Measurements from ENCODE around the gene MAP3K14. TPM values are rescaled to one million over a fixed set of nuclear protein-coding genes. Genes with fewer than 3 reads are reported as not detected.

MAP3K14 gene
- total RNA-seq, 1 experiment from 2014 or later = 10.0 TPM

GRCh38 chr17:45271603-45272002 is 45.2 kb downstream of the MAP3K14 start:
- H3K27me3 ChIP-seq (replicated peaks; ENCODE audit: control insufficient read depth, insufficient read depth, low read length) = no peaks in the 10 kb centered on the region
- H3K4me3 ChIP-seq (ENCODE audit: low read depth, low read length) = no peak overlapping the region
- Mint-ChIP-seq H3K4me3 (ENCODE audit: unreplicated experiment) (no peak overlapping the region), H3K4me1 (ENCODE audit: low read depth, unreplicated experiment) (no peaks in the 10 kb centered on the region), H3K9me3 (ENCODE audit: unreplicated experiment) (no peaks in the 10 kb centered on the region), H3K36me3 (ENCODE audit: insufficient read depth, unreplicated experiment) (peaks cover 41% of the 10 kb centered on the region), H3K27me3 (ENCODE audit: insufficient read depth, unreplicated experiment) (no peaks in the 10 kb centered on the region), H3K27ac (ENCODE audit: unreplicated experiment) (no peak overlapping the region)
- intact Hi-C loops (cut with micrococcal nuclease; ENCODE audit: unreplicated experiment) = no loop called here
- DNase-seq = no peak
- H3K9me3 ChIP-seq = no peaks in the 10 kb centered on the region
- no peaks in the 10 kb centered on the region; the same call in none of the 2 replicates for H3K36me3 ChIP-seq (ENCODE audit: control insufficient read depth, insufficient read depth, low read length)
- ChIA-PET CTCF (interaction anchor here (0.6 to 1.1 kb wide), 3 partner anchors 53 to 154 kb away, joined by 3 to 5 read pairs (median 4); no protein-coding TSS in a partner anchor), POLR2A (no interaction called here)
- no peaks in the 10 kb centered on the region for H3K4me1 ChIP-seq
- no TSS peak for BruUV-seq (replicated peaks)
- TF ChIP-seq CTCF (IDR thresholded peaks at IDR 0.05; ENCODE audit: insufficient read depth in 1 of 2, low read depth in 1 of 2, low read length in 1 of 2, severe bottlenecking in 1 of 2, unreplicated experiment in 1 of 2) = no peak

DNA sequence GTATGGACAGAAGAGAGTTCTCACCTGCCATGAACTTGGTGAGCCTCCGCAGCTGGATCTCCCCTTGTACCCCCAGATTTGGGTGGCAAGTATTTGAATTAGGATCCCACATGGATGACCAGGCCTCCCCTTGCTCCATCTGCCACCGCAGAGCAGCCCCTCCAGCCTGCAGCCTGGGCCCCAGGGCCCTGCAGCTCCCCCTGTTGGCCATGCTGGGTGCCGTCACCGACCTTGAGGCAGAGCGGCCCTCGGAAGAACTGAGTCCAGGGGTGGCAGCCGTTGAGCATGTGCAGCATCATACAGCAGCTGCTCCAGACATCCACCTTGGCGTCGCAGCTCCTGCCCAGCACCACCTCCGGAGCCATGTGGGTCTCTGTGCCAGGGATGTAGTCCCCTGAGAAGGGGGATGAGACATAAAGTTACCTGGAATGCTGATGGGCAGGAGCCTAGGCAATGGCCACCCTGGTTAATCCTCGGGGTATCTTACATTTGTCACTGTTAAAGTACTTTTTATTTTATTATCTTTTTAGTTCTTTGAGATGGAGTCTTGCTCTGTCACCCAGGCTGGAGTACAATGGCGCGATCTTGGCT is 45.9 kb downstream of the MAP3K14 start:
- no peaks in the 10 kb centered on the region for H3K27me3 ChIP-seq (replicated peaks; ENCODE audit: control insufficient read depth, insufficient read depth, low read length)
- H3K9me3 ChIP-seq = no peaks in the 10 kb centered on the region
- Mint-ChIP-seq H3K4me3 (ENCODE audit: unreplicated experiment) (no peak overlapping the region), H3K27ac (ENCODE audit: unreplicated experiment) (no peak overlapping the region), H3K9me3 (ENCODE audit: unreplicated experiment) (no peaks in the 10 kb centered on the region), H3K27me3 (ENCODE audit: insufficient read depth, unreplicated experiment) (no peaks in the 10 kb centered on the region), H3K36me3 (ENCODE audit: insufficient read depth, unreplicated experiment) (peaks cover 42% of the 10 kb centered on the region), H3K4me1 (ENCODE audit: low read depth, unreplicated experiment) (no peaks in the 10 kb centered on the region)
- TF ChIP-seq CTCF (IDR thresholded peaks at IDR 0.05; ENCODE audit: insufficient read depth in 1 of 2, low read depth in 1 of 2, low read length in 1 of 2, severe bottlenecking in 1 of 2, unreplicated experiment in 1 of 2) = peak; percentile 56 to 58
- peak in 1 of 2 experiments; percentile 51 for DNase-seq
- CTCF ChIA-PET = interaction anchor here (0.7 to 1.1 kb wide), 2 partner anchors 51 to 155 kb away, joined by 3 to 4 read pairs; no protein-coding TSS in a partner anchor
- intact Hi-C loops (cut with micrococcal nuclease; ENCODE audit: unreplicated experiment) = no loop called here
- no peak overlapping the region for H3K4me3 ChIP-seq (ENCODE audit: low read depth, low read length)
- H3K4me1 ChIP-seq = peaks cover 2% of the 10 kb centered on the region; the same call in 1 of the 2 replicates
- BruUV-seq (replicated peaks) = no TSS peak
- POLR2A ChIA-PET = no interaction called here
- no peaks in the 10 kb centered on the region; the same call in none of the 2 replicates for H3K36me3 ChIP-seq (ENCODE audit: control insufficient read depth, insufficient read depth, low read length)

- POLR2A ChIA-PET = no interaction called here
- Histone ChIP-seq H3K9me3 (no peaks in the 10 kb centered on the region), H3K27me3 (replicated peaks; ENCODE audit: control insufficient read depth, insufficient read depth, low read length) (no peaks in the 10 kb centered on the region), H3K4me3 (ENCODE audit: low read depth, low read length) (no peak overlapping the region), H3K36me3 (ENCODE audit: control insufficient read depth, insufficient read depth, low read length) (no peaks in the 10 kb centered on the region; the same call in none of the 2 replicates), H3K4me1 (peaks cover 3% of the 10 kb centered on the region; the same call in 1 of the 2 replicates)
- H3K9me3 Mint-ChIP-seq (ENCODE audit: unreplicated experiment) = no peaks in the 10 kb centered on the region
- H3K27ac Mint-ChIP-seq (ENCODE audit: unreplicated experiment) = no peak overlapping the region
- no peaks in the 10 kb centered on the region for H3K4me1 Mint-ChIP-seq (ENCODE audit: low read depth, unreplicated experiment)
- intact Hi-C loops (cut with micrococcal nuclease; ENCODE audit: unreplicated experiment) = no loop called here
- H3K4me3 Mint-ChIP-seq (ENCODE audit: unreplicated experiment) = no peak overlapping the region
- BruUV-seq (replicated peaks) = no TSS peak
- CTCF ChIA-PET = no interaction called here
- peaks cover 42% of the 10 kb centered on the region for H3K36me3 Mint-ChIP-seq (ENCODE audit: insufficient read depth, unreplicated experiment)
- no peak for DNase-seq
- no peaks in the 10 kb centered on the region for H3K27me3 Mint-ChIP-seq (ENCODE audit: insufficient read depth, unreplicated experiment)
- no peak for TF ChIP-seq CTCF (IDR thresholded peaks at IDR 0.05; ENCODE audit: insufficient read depth in 1 of 2, low read depth in 1 of 2, low read length in 1 of 2, severe bottlenecking in 1 of 2, unreplicated experiment in 1 of 2)
Measured at GRCh38 chr17:45269912-45270311, 46.9 kb downstream of the MAP3K14 start.

Measured in Caco-2 (cell line).